ENCODE results near the gene PXDN. TPM values are rescaled to one million over a fixed set of nuclear protein-coding genes. Genes with fewer than 3 reads are reported as not detected.

Gene PXDN
- total RNA-seq, 1 experiment from 2014 or later: 125 TPM

- Histone ChIP-seq H3K9me2 (replicated peaks; ENCODE audit: low read length) (no peaks in the 10 kb centered on the region), H3K27me3 (ENCODE audit: low read length) (no peaks in the 10 kb centered on the region), H3K4me2 (ENCODE audit: low read length) (peak overlapping the region; percentile 74), H3K9me3 (ENCODE audit: low read length) (no peaks in the 10 kb centered on the region), H3F3A (ENCODE audit: low read length, unreplicated experiment) (peaks cover 34% of the 10 kb centered on the region), H3K27ac (ENCODE audit: low read length) (peak overlapping the region; percentile 98), H3K79me2 (ENCODE audit: low read length) (peaks cover 41% of the 10 kb centered on the region), H2AFZ (ENCODE audit: low read length) (no peak overlapping the region), H3K4me3 (ENCODE audit: low read length) (peak overlapping the region; percentile 28; the same call in 1 of the 2 replicates), H3K4me1 (ENCODE audit: insufficient read depth, low read length) (peaks cover 80% of the 10 kb centered on the region), H3K36me3 (ENCODE audit: low read depth, low read length) (peaks cover 50% of the 10 kb centered on the region), H3K9ac (ENCODE audit: low read length) (peak overlapping the region; percentile 79), H4K20me1 (ENCODE audit: low read length) (no peaks in the 10 kb centered on the region)
- no TSS peak for BruUV-seq (replicated peaks)
- 0 out of 2 replicates have a peak, but pooled peaks have one; percentile 1 for ATAC-seq
- TF ChIP-seq EZH2 (IDR thresholded peaks at IDR 0.05; ENCODE audit: low read length, unreplicated experiment): no peak
- ChIA-PET CTCF (interaction anchor here (0.5 kb wide), 1 partner anchor 38 kb away, joined by 8 read pairs; no protein-coding TSS in a partner anchor), POLR2A (ENCODE audit: unreplicated experiment) (no interaction called here)
- intact Hi-C loops (cut with micrococcal nuclease): loop anchor here (2.0 kb wide), 3 partner anchors 31 to 43 kb away; no protein-coding TSS in a partner anchor
- no peak for DNase-seq
These were observed 112.9 kb downstream of the PXDN start for GRCh38 chr2:1631292-1632001.

- BruUV-seq (replicated peaks): no TSS peak
- Histone ChIP-seq H3K4me3 (ENCODE audit: low read length) (no peak overlapping the region), H3K36me3 (ENCODE audit: low read depth, low read length) (peaks cover 29% of the 10 kb centered on the region), H3F3A (ENCODE audit: low read length, unreplicated experiment) (peaks cover 44% of the 10 kb centered on the region), H3K9ac (ENCODE audit: low read length) (no peak overlapping the region), H2AFZ (ENCODE audit: low read length) (no peak overlapping the region), H4K20me1 (ENCODE audit: low read length) (no peaks in the 10 kb centered on the region), H3K4me1 (ENCODE audit: insufficient read depth, low read length) (peaks cover 86% of the 10 kb centered on the region), H3K27ac (ENCODE audit: low read length) (peak overlapping the region; percentile 96), H3K27me3 (ENCODE audit: low read length) (no peaks in the 10 kb centered on the region), H3K9me3 (ENCODE audit: low read length) (no peaks in the 10 kb centered on the region), H3K9me2 (replicated peaks; ENCODE audit: low read length) (no peaks in the 10 kb centered on the region), H3K79me2 (ENCODE audit: low read length) (peaks cover 51% of the 10 kb centered on the region), H3K4me2 (ENCODE audit: low read length) (0 out of 2 replicates have a peak overlapping the region, but pooled peaks have one; percentile 3)
- ChIA-PET POLR2A (ENCODE audit: unreplicated experiment) (no interaction called here), CTCF (no interaction called here)
- DNase-seq: peak; percentile 71
- TF ChIP-seq CTCF (conservative IDR thresholded peaks at IDR 0.05; ENCODE audit: low read depth, low read length): no peak
- ATAC-seq: no peak
- intact Hi-C loops (cut with micrococcal nuclease): no loop called here
These were observed 115.4 kb downstream of the PXDN start for GRCh38 chr2:1628893-1629292.

GRCh38 chr2:1627628-1628381 lies 116.5 kb downstream of the PXDN start:
- ATAC-seq (no peak), DNase-seq (no peak)
- Histone ChIP-seq H3K27ac (ENCODE audit: low read length) (peak overlapping the region; percentile 96), H3K27me3 (ENCODE audit: low read length) (no peaks in the 10 kb centered on the region), H3K9me2 (replicated peaks; ENCODE audit: low read length) (no peaks in the 10 kb centered on the region), H3K36me3 (ENCODE audit: low read depth, low read length) (peaks cover 25% of the 10 kb centered on the region), H3K4me2 (ENCODE audit: low read length) (0 out of 2 replicates have a peak overlapping the region, but pooled peaks have one; percentile 77), H3F3A (ENCODE audit: low read length, unreplicated experiment) (peaks cover 40% of the 10 kb centered on the region), H3K9ac (ENCODE audit: low read length) (no peak overlapping the region), H2AFZ (ENCODE audit: low read length) (no peak overlapping the region), H3K4me1 (ENCODE audit: insufficient read depth, low read length) (peaks cover 75% of the 10 kb centered on the region), H3K4me3 (ENCODE audit: low read length) (no peak overlapping the region), H3K79me2 (ENCODE audit: low read length) (peaks cover 55% of the 10 kb centered on the region), H4K20me1 (ENCODE audit: low read length) (no peaks in the 10 kb centered on the region), H3K9me3 (ENCODE audit: low read length) (no peaks in the 10 kb centered on the region)
- CTCF ChIA-PET: no interaction called here
- intact Hi-C loops (cut with micrococcal nuclease): no loop called here
- POLR2A ChIA-PET (ENCODE audit: unreplicated experiment): no interaction called here
- BruUV-seq (replicated peaks): no TSS peak
- TF ChIP-seq CTCF (conservative IDR thresholded peaks at IDR 0.05; ENCODE audit: low read depth, low read length): no peak
- TF ChIP-seq EZH2 (IDR thresholded peaks at IDR 0.05; ENCODE audit: low read length, unreplicated experiment): no peak
- TF ChIP-seq EZH2phosphoT487 (IDR thresholded peaks at IDR 0.05; ENCODE audit: borderline replicate concordance, low read length): no peak

All from PC-3 (cell line).